Muscle of arm (tissue), 12 donors: ENCODE results near the gene EIF4G3. TPM values are rescaled to one million over a fixed set of nuclear protein-coding genes. Genes with fewer than 3 reads are reported as not detected.

Source experiments
- DNase-seq: peaks from one replicate; pipeline ENCODE4 v3.0.0-alpha.2; 2013
- polyA plus RNA-seq, 12 donors: library from polyadenylated mRNA; unstranded; fragments of 120-200 nt; gene quantifications; one replicate each; pipeline ENCODE4 v1.2.1, GENCODE V29; 2013; ENCODE audit not compliant: insufficient read length in 12 of 12

Gene EIF4G3
- polyA plus RNA-seq, 12 donors, result 31.5 to 63.8 (median 37.7) TPM; not detected in 1

DNA sequence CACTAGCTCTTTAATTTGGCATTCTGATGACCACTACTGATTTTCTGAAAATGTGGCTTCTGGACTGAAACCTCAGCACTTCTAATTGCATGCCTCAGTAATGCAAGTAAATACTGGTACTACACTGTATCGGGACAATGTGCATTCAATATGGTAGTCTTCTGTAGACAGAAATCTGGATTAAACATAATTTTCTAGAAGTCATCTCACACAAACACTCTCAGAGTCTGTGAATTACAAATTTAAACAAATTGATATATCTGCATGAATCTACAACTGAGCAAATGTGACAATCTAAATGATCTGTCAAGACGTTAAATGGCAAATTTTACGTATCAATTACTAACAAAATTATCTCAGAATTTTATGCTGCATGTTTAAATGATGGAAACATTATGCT is 413.3 kb downstream of the EIF4G3 start:
- no peak for DNase-seq

GRCh38 chr1:20760322-20760721 is 416.4 kb downstream of the EIF4G3 start:
- DNase-seq, result no peak

Other genes with a start within 250 kb of the EIF4G3 start
- gene ECE1, start 113.6 kb upstream of the EIF4G3 start, polyA plus RNA-seq, result 10 to 100 TPM in 11 of 12 donors, not detected in 1; 26.2 to 54.0 (median 30.3) TPM